ENCODE data around the gene MCF2L.

The MCF2L gene, protein sequence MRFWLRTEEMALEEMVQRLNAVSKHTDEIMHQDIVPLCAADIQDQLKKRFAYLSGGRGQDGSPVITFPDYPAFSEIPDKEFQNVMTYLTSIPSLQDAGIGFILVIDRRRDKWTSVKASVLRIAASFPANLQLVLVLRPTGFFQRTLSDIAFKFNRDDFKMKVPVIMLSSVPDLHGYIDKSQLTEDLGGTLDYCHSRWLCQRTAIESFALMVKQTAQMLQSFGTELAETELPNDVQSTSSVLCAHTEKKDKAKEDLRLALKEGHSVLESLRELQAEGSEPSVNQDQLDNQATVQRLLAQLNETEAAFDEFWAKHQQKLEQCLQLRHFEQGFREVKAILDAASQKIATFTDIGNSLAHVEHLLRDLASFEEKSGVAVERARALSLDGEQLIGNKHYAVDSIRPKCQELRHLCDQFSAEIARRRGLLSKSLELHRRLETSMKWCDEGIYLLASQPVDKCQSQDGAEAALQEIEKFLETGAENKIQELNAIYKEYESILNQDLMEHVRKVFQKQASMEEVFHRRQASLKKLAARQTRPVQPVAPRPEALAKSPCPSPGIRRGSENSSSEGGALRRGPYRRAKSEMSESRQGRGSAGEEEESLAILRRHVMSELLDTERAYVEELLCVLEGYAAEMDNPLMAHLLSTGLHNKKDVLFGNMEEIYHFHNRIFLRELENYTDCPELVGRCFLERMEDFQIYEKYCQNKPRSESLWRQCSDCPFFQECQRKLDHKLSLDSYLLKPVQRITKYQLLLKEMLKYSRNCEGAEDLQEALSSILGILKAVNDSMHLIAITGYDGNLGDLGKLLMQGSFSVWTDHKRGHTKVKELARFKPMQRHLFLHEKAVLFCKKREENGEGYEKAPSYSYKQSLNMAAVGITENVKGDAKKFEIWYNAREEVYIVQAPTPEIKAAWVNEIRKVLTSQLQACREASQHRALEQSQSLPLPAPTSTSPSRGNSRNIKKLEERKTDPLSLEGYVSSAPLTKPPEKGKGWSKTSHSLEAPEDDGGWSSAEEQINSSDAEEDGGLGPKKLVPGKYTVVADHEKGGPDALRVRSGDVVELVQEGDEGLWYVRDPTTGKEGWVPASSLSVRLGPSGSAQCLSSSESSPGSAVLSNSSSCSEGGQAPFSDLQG

DNA sequence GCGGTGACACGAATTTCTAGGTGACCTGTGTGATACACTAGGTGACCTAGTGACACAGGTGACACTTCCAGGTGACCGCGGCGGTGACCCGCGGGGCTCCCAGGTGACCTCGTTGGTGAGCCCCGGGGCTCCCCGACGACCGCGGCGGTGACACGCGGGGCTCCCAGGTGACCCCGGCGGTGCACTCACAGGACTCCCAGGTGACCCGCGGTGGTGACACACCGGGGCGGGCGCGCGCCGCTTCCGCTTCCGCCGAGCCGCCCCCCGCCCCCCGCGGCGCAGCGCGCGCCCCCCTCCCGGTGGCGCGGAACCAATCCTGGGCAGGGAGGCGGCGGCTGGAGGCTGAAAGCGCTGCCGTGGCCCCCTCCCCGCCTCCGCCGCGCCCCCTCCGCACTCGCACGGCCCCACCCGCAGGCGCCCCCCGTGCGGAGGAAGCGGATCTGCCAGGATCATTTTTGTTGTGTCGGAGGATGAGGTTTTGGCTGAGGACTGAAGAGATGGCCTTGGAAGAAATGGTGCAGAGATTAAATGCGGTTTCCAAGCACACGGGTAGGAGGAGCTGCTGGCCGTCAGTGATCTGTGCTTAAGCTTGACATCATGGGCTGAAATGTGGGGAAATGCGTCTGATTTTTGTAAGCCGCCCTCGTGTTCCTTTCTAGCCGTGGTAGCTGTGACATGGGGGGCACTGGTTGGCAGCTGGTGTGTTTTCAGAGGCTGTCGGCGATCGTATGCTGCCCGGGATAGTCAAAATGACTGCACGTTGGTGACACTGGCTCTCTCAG, at the start of gene MCF2L:
TSS of gene MCF2L (plus strand) at position 305 of the 782 bp plus-strand sequence. CDS start at position 471, 166 bp downstream.
- TF ChIP-seq, protein P1, sequence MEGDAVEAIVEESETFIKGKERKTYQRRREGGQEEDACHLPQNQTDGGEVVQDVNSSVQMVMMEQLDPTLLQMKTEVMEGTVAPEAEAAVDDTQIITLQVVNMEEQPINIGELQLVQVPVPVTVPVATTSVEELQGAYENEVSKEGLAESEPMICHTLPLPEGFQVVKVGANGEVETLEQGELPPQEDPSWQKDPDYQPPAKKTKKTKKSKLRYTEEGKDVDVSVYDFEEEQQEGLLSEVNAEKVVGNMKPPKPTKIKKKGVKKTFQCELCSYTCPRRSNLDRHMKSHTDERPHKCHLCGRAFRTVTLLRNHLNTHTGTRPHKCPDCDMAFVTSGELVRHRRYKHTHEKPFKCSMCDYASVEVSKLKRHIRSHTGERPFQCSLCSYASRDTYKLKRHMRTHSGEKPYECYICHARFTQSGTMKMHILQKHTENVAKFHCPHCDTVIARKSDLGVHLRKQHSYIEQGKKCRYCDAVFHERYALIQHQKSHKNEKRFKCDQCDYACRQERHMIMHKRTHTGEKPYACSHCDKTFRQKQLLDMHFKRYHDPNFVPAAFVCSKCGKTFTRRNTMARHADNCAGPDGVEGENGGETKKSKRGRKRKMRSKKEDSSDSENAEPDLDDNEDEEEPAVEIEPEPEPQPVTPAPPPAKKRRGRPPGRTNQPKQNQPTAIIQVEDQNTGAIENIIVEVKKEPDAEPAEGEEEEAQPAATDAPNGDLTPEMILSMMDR (IDR thresholded peaks at IDR 0.05; ENCODE audit: low read depth, low read length): no peak
- no peak within 1 kb of the TSS for H3K4me3 ChIP-seq (ENCODE audit: low read depth, low read length)
- in situ Hi-C loops (cut with HindIII; ENCODE audit: low sequenced_read_pairs): no loop called here
- peak; percentile 8 for DNase-seq (ENCODE audit: low read depth, low spot score)

DNA sequence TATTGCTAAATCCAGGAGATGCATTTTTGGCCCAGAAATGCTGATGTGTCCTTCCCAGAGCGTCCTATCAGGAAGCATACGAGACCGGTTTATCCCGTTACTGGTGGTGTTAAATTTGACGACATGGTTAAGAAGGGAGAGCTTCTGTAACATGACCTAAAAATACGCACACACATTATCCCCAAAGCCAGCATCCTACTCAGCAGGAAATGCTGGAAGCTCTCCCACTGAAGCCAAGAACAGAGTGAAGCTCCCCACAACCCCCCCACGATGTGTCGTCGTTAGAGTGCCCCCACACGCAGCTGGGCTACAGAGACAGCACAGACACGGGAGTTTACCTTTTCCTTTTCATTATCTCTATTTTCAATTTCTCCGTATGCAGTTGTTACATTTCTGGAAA, 45.1 kb upstream of the MCF2L start:
- no peak for DNase-seq (ENCODE audit: low read depth, low spot score)
- TF ChIP-seq, protein P1 (IDR thresholded peaks at IDR 0.05; ENCODE audit: low read depth, low read length): no peak
- in situ Hi-C loops (cut with HindIII; ENCODE audit: low sequenced_read_pairs): no loop called here
- no peak overlapping the region for H3K4me3 ChIP-seq (ENCODE audit: low read depth, low read length)

DNA sequence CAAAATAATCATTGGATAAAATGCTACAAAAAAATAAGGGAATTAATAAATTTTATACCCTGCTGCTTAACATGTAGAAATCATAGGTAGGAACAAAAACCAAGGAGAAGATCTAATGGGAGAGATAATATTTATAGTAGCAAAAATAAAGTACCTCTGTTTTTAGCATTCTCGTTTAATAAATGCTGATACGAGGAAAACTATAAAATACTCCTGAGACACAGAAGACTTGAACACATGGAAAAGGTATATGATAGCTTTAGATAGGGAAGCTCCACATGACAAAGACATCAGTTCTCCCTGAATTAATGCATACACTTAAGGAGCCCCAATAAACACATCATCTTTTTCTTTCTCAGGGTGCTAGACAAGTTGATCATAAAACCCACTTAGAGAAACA, 44.6 kb upstream of the MCF2L start:
- in situ Hi-C loops (cut with HindIII; ENCODE audit: low sequenced_read_pairs): no loop called here
- H3K4me3 ChIP-seq (ENCODE audit: low read depth, low read length): no peak overlapping the region
- no peak for DNase-seq (ENCODE audit: low read depth, low spot score)
- TF ChIP-seq, protein P1 (IDR thresholded peaks at IDR 0.05; ENCODE audit: low read depth, low read length): no peak

DNA sequence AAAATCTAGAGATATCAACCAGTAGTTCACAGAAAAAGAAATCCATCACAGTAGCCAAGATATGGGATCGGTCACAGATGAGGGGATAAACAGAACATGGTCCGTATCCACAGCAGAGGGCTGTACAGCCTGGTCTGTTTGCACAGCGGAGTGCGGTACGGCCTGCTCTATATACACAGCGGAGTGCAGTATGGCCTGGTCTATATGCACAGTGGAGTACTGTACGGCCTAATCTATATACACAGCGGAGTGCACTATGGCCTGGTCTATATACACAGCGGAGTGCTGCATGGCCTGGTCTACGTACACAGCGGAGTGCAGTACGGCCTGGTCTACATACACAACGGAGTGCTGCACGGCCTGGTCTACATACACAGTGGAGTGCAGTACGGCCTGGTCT, 43.0 kb upstream of the MCF2L start:
- DNase-seq (ENCODE audit: low read depth, low spot score): no peak
- in situ Hi-C loops (cut with HindIII; ENCODE audit: low sequenced_read_pairs): no loop called here
- TF ChIP-seq, protein P1 (IDR thresholded peaks at IDR 0.05; ENCODE audit: low read depth, low read length): no peak
- no peak overlapping the region for H3K4me3 ChIP-seq (ENCODE audit: low read depth, low read length)

DNA sequence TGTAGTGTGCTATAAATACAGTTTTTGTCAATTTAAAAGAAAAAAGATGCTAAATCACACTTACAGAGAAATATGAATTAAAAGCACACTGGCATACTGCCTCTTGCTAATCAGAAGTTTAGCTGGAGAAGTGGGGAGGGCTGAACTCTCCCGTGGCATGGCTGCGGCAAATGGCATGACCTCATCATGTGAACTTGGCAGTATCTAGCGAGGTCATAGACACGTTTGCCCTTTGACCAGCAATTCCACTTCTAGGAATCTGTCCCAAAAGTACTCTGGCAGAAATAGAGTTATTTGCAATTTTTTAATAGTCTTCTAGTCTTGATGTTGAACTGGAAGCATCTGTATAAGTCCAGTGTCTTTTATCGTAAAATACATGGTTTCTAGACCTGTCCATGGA, 42.0 kb upstream of the MCF2L start:
- no peak for DNase-seq (ENCODE audit: low read depth, low spot score)
- TF ChIP-seq, protein P1 (IDR thresholded peaks at IDR 0.05; ENCODE audit: low read depth, low read length): no peak
- no peak overlapping the region for H3K4me3 ChIP-seq (ENCODE audit: low read depth, low read length)
- in situ Hi-C loops (cut with HindIII; ENCODE audit: low sequenced_read_pairs): no loop called here

All from astrocyte of the spinal cord (primary cell).